ENCODE data around the gene DAND5. TPM values are rescaled to one million over a fixed set of nuclear protein-coding genes. Genes with fewer than 3 reads are reported as not detected.
A peak's percentile ranks its signal among the peaks of the same experiment; 100 is the strongest.

Gene DAND5
- total and polyA plus RNA-seq, 2 of the 13 experiments (the other 11 are each of a cell fraction or from before 2014, with no cell fraction given): 0.04 TPM; not detected in 1

GRCh38 chr19:13002166-13002898 lies 33.0 kb downstream of the DAND5 start:
- TF ChIP-seq ZBTB42 (CRISPR knock-in tag; IDR thresholded peaks at IDR 0.05) (no peak), HNRNPL (IDR thresholded peaks at IDR 0.05; ENCODE audit: low read depth, low read length) (peak; percentile 84)
- H3K9ac ChIP-seq (ENCODE audit: insufficient read depth, low read depth, low read length): no peak overlapping the region
- H3K36me3 ChIP-seq (replicated peaks in 1 of 2; ENCODE audit: control insufficient read depth in 1 of 2, insufficient read depth in 2 of 2, low read length in 2 of 2): peaks cover 6 to 10% of the 10 kb centered on the region in 2 experiments; a peak in 4 of 5 replicates
- BruUV-seq (replicated peaks): no TSS peak
- peaks cover 51% of the 10 kb centered on the region for H3K79me2 ChIP-seq (ENCODE audit: insufficient read depth, low read length)
- no peak overlapping the region for H2AFZ ChIP-seq (ENCODE audit: low read length)
- WGBS (ENCODE audit: low lambda C conversion rate): 97% methylated on average over 20 of the region's 29 CpGs
- peaks cover 20% of the 10 kb centered on the region for H3K4me1 ChIP-seq (ENCODE audit: insufficient read depth, low read length)
- H3K27ac ChIP-seq (ENCODE audit: extremely low read length, insufficient read depth, low read length): no peak overlapping the region
- no peak overlapping the region for H3K4me3 ChIP-seq (replicated peaks in 1 of 3; ENCODE audit: insufficient read depth in 1 of 3, low read depth in 2 of 3, low read length in 3 of 3)
- ATAC-seq: no peak
- H3K9me3 ChIP-seq (ENCODE audit: low read length): no peaks in the 10 kb centered on the region
- DNase-seq (ENCODE audit: low spot score): no peak
- POLR2A ChIA-PET: no interaction called here
- H3K4me2 ChIP-seq (ENCODE audit: low read depth, low read length): no peak overlapping the region
- in situ Hi-C loops (cut with HindIII; ENCODE audit: extremely low pct_ligation_motif_present, low pct_unique_long_range_greater_than_20kb): no loop called here
- intact Hi-C loops (cut with micrococcal nuclease; ENCODE audit: unreplicated experiment): no loop called here
- H4K20me1 ChIP-seq (ENCODE audit: insufficient read depth, low read length): 0 out of 2 replicates have a peak, but pooled peaks cover 4% of the 10 kb centered on the region
- FAIRE-seq: no peak
- no peaks in the 10 kb centered on the region; a peak in 1 of 5 replicates for H3K27me3 ChIP-seq (ENCODE audit: control insufficient read depth in 1 of 2, insufficient read depth in 2 of 2, low read length in 2 of 2)
- CTCF ChIA-PET (ENCODE audit: low intra/inter-chr PET ratio, low total read pairs): no interaction called here

- no peaks in the 10 kb centered on the region; a peak in 1 of 5 replicates for H3K27me3 ChIP-seq (ENCODE audit: control insufficient read depth in 1 of 2, insufficient read depth in 2 of 2, low read length in 2 of 2)
- H3K36me3 ChIP-seq (replicated peaks in 1 of 2; ENCODE audit: control insufficient read depth in 1 of 2, insufficient read depth in 2 of 2, low read length in 2 of 2): peaks cover 6 to 10% of the 10 kb centered on the region in 2 experiments; a peak in 4 of 5 replicates
- 96% methylated on average over 9 of the region's 15 CpGs for WGBS (ENCODE audit: low lambda C conversion rate)
- intact Hi-C loops (cut with micrococcal nuclease; ENCODE audit: unreplicated experiment): no loop called here
- POLR2A ChIA-PET: no interaction called here
- H3K27ac ChIP-seq (ENCODE audit: extremely low read length, insufficient read depth, low read length): no peak overlapping the region
- H3K79me2 ChIP-seq (ENCODE audit: insufficient read depth, low read length): peaks cover 44% of the 10 kb centered on the region
- no peak overlapping the region for H3K4me3 ChIP-seq (replicated peaks in 1 of 3; ENCODE audit: insufficient read depth in 1 of 3, low read depth in 2 of 3, low read length in 3 of 3)
- DNase-seq (ENCODE audit: low spot score) (no peak), ATAC-seq (no peak), FAIRE-seq (no peak)
- CTCF ChIA-PET (ENCODE audit: low intra/inter-chr PET ratio, low total read pairs): no interaction called here
- no peak overlapping the region for H2AFZ ChIP-seq (ENCODE audit: low read length)
- H3K4me2 ChIP-seq (ENCODE audit: low read depth, low read length): no peak overlapping the region
- 0 out of 2 replicates have a peak, but pooled peaks cover 4% of the 10 kb centered on the region for H4K20me1 ChIP-seq (ENCODE audit: insufficient read depth, low read length)
- TF ChIP-seq DDIT3 (CRISPR knock-in tag; IDR thresholded peaks at IDR 0.05): no peak
- TF ChIP-seq ATM (IDR thresholded peaks at IDR 0.05; ENCODE audit: borderline replicate concordance): no peak
- TF ChIP-seq DPF2 (CRISPR knock-in tag; IDR thresholded peaks at IDR 0.05; ENCODE audit: borderline replicate concordance, low read depth): no peak
- TF ChIP-seq ZNF382 (CRISPR knock-in tag; IDR thresholded peaks at IDR 0.05; ENCODE audit: borderline replicate concordance): no peak
- no peak for TF ChIP-seq ZNF207 (IDR thresholded peaks at IDR 0.05; ENCODE audit: borderline replicate concordance)
- no peak for TF ChIP-seq NRL (CRISPR knock-in tag; IDR thresholded peaks at IDR 0.05; ENCODE audit: borderline replicate concordance)
- no peak for TF ChIP-seq CHCHD3 (CRISPR knock-in tag; IDR thresholded peaks at IDR 0.05)
- TF ChIP-seq YEATS4 (CRISPR knock-in tag; IDR thresholded peaks at IDR 0.05; ENCODE audit: borderline replicate concordance): no peak
- no peak for TF ChIP-seq ZNF460 (CRISPR knock-in tag; IDR thresholded peaks at IDR 0.05; ENCODE audit: borderline replicate concordance)
- TF ChIP-seq ZNF709 (CRISPR knock-in tag; IDR thresholded peaks at IDR 0.05): no peak
- TF ChIP-seq MED1 (CRISPR knock-in tag; IDR thresholded peaks at IDR 0.05): no peak
- TF ChIP-seq HOXA3 (CRISPR knock-in tag; IDR thresholded peaks at IDR 0.05): no peak
- no peak for TF ChIP-seq ZNF644 (CRISPR knock-in tag; IDR thresholded peaks at IDR 0.05; ENCODE audit: low read depth)
- BruUV-seq (replicated peaks): no TSS peak
- in situ Hi-C loops (cut with HindIII; ENCODE audit: extremely low pct_ligation_motif_present, low pct_unique_long_range_greater_than_20kb): no loop called here
- H3K9me3 ChIP-seq (ENCODE audit: low read length): no peaks in the 10 kb centered on the region
- H3K9ac ChIP-seq (ENCODE audit: insufficient read depth, low read depth, low read length): no peak overlapping the region
- peaks cover 13% of the 10 kb centered on the region for H3K4me1 ChIP-seq (ENCODE audit: insufficient read depth, low read length)
Observed at GRCh38 chr19:13003081-13003480, 33.7 kb downstream of the DAND5 start.

All from HepG2 (cell line).